Endothelial cell of umbilical vein (primary cell): Measurements from ENCODE around the gene FAM135A. TPM values are rescaled to one million over a fixed set of nuclear protein-coding genes. Genes with fewer than 3 reads are reported as not detected.

Source experiments
- BruUV-seq: library from RNA; stranded (reverse); fragments of 400-500 nt; replicated peaks from 2 replicates; lab custom pipeline; 2021; lab: Mats Ljungman, UMichigan
- CTCF ChIA-PET: fragments of 300-600, 350-600 bp; sonication (Branson Sonifier 250); formaldehyde crosslinking; loops from one replicate; lab custom pipeline; 2021; ENCODE audit warnings: antibody characterized with exemption, inconsistent platforms; lab: Charles Lee
- POLR2A ChIA-PET: fragments of 300-600, 350-600 bp; sonication (Branson Sonifier 250); formaldehyde crosslinking; loops from one replicate; lab custom pipeline; 2021; ENCODE audit warnings: antibody characterized with exemption, inconsistent platforms; lab: Charles Lee
- DNase-seq: peaks from one replicate; pipeline ENCODE4 v3.0.0-alpha.2; 2011; ENCODE audit warnings: low read depth, low spot score
- FAIRE-seq: peaks from 2 replicates; lab custom pipeline; 2011; peaks lifted over from hg19 to GRCh38; lab: Jason Lieb, UNC
- H2AFZ ChIP-seq: 2 replicates; pipeline ENCODE4 v1.6.0; 2012; ENCODE audit warnings: low read depth, low read length, control low read depth, inconsistent platforms
- H3K27ac ChIP-seq: 2 replicates; pipeline ENCODE4 v1.5.1; 2011; ENCODE audit warnings: low read depth, mild to moderate bottlenecking, control low read depth, low read length, moderate library complexity; ENCODE audit not compliant: insufficient read depth
- H3K27me3 ChIP-seq, 2 experiments: 2 replicates each; pipeline versions ENCODE4 v1.6.0 to v1.6.1; 2011; ENCODE audit warnings: low read length in 2 of 2, mixed read lengths in 1 of 2; ENCODE audit not compliant: control insufficient read depth in 2 of 2, insufficient read depth in 2 of 2
- H3K36me3 ChIP-seq, 2 experiments: 2 replicates in 1 of 2; 3 replicates in 1 of 2; pipeline ENCODE4 v1.5.1; 2011; ENCODE audit warnings: low read length in 2 of 2, mild to moderate bottlenecking in 1 of 2, moderate library complexity in 1 of 2; ENCODE audit not compliant: control insufficient read depth in 2 of 2, insufficient read depth in 2 of 2; ENCODE audit errors: extremely low read depth in 1 of 2
- H3K4me1 ChIP-seq: 3 replicates; pipeline ENCODE4 v1.5.1; 2011; ENCODE audit warnings: mild to moderate bottlenecking, low read length; ENCODE audit not compliant: control insufficient read depth, insufficient read depth; ENCODE audit errors: extremely low read depth
- H3K4me2 ChIP-seq: 2 replicates; pipeline ENCODE4 v1.6.1; 2011; ENCODE audit warnings: low read length, control low read depth, mixed read lengths; ENCODE audit not compliant: insufficient read depth
- H3K4me3 ChIP-seq, 3 experiments: fragments of 200-600 bp in 1 of 3; sonication (generic), shearing (Covaris generic) in 1 of 3; replicated peaks in 1 of 3; 2 replicates each; pipeline ENCODE4 v1.5.1; 2011 to 2016; ENCODE audit warnings: control low read depth in 3 of 3, low read length in 3 of 3, mild to moderate bottlenecking in 2 of 3, inconsistent platforms in 1 of 3, low read depth in 1 of 3, moderate library complexity in 1 of 3; ENCODE audit not compliant: insufficient read depth in 1 of 3
- H3K79me2 ChIP-seq: 2 replicates; pipeline ENCODE4 v1.6.0; 2012; ENCODE audit warnings: low read length, inconsistent platforms; ENCODE audit not compliant: control insufficient read depth, insufficient read depth
- H3K9ac ChIP-seq: replicated peaks from 2 replicates; pipeline ENCODE3; 2011; ENCODE audit warnings: low read length, control low read depth; ENCODE audit not compliant: insufficient read depth; ENCODE audit errors: extremely low read depth
- H3K9me1 ChIP-seq: replicated peaks from 3 replicates; pipeline ENCODE4 v1.6.0; 2011; ENCODE audit warnings: mild to moderate bottlenecking, low read length; ENCODE audit not compliant: control insufficient read depth, insufficient read depth; ENCODE audit errors: extremely low read depth
- H3K9me3 ChIP-seq: replicated peaks from 2 replicates; pipeline ENCODE4 v1.5.1; 2012; ENCODE audit warnings: low read length, inconsistent platforms; ENCODE audit not compliant: control insufficient read depth, insufficient read depth
- H4K20me1 ChIP-seq: replicated peaks from 2 replicates; pipeline ENCODE3; 2011; ENCODE audit warnings: mild to moderate bottlenecking, low read length; ENCODE audit not compliant: control insufficient read depth, insufficient read depth; ENCODE audit errors: extremely low read depth
- EZH2 ChIP-seq: IDR thresholded peaks from 2 replicates; pipeline ENCODE4 v1.6.1; 2012; ENCODE audit warnings: borderline replicate concordance, low read depth, mild to moderate bottlenecking, moderate library complexity, low read length, inconsistent platforms; ENCODE audit not compliant: severe bottlenecking
- FOS ChIP-seq: IDR thresholded peaks from 2 replicates; pipeline ENCODE4 v1.6.1; 2011; ENCODE audit warnings: mild to moderate bottlenecking, low read length, moderate library complexity, borderline replicate concordance; ENCODE audit not compliant: insufficient read depth
- GATA2 ChIP-seq: IDR thresholded peaks from 2 replicates; pipeline ENCODE4 v1.7.0; 2011; ENCODE audit warnings: low read depth, mild to moderate bottlenecking, moderate library complexity, mixed read lengths, low read length; ENCODE audit not compliant: insufficient read length, insufficient read depth
- JUN ChIP-seq: IDR thresholded peaks from 2 replicates; pipeline ENCODE4 v1.6.1; 2011; ENCODE audit warnings: borderline replicate concordance, low read depth; ENCODE audit not compliant: insufficient read length, insufficient read depth
- MYC ChIP-seq: IDR thresholded peaks from one replicate; pipeline ENCODE4 v1.6.1; 2011; ENCODE audit warnings: mild to moderate bottlenecking, low read depth, low read length
- POLR2A ChIP-seq: IDR thresholded peaks from 2 replicates; pipeline ENCODE4 v1.6.1; 2012; ENCODE audit warnings: low read depth, mild to moderate bottlenecking, control low read depth, low read length
- POLR2AphosphoS5 ChIP-seq: IDR thresholded peaks from 2 replicates; pipeline ENCODE4 v1.6.1; 2012; ENCODE audit warnings: low read depth, mild to moderate bottlenecking, control low read depth, low read length, moderate library complexity; ENCODE audit not compliant: insufficient read depth
- dilution Hi-C: fragments of 300-500 bp; cut with MboI; formaldehyde crosslinking; loops from one replicate; pipeline ENCODE4 v1.15.0; 2019; ENCODE audit warnings: low sequenced_read_pairs; ENCODE audit not compliant: extremely low pct_ligation_motif_present
- intact Hi-C: fragments of 100-400 bp; cut with micrococcal nuclease; formaldehyde crosslinking; loops from one replicate; pipeline ENCODE4 v1.10.0; 2022
- polyA plus RNA-seq, 4 experiments: library from polyadenylated mRNA; depleted of rRNA in 3 of 4; stranded (reverse) in 3 of 4; unstranded in 1 of 4; fragments of >200 nt; gene quantifications; 2 replicates each; pipeline versions ENCODE4 v1.2.1 to v1.2.3, GENCODE V29; 2011 to 2012; ENCODE audit warnings: missing spikeins in 1 of 4
- total RNA-seq: library from RNA; stranded (reverse); gene quantifications from 2 replicates; pipeline ENCODE4 v1.2.3, GENCODE V29; 2021
- TF ChIP-seq, protein P1 (sequence below): IDR thresholded peaks from 2 replicates; pipeline ENCODE4 v1.6.1; 2011; ENCODE audit not compliant: insufficient read depth, insufficient read length
- TF ChIP-seq, protein P2 (sequence below), 2 donors: IDR thresholded peaks; 1 replicate in 1 of 2; 2 replicates in 1 of 2; pipeline ENCODE4 v1.5.1; 2011; ENCODE audit warnings: low read length in 2 of 2, mild to moderate bottlenecking in 2 of 2, moderate library complexity in 2 of 2, control low read depth in 1 of 2, inconsistent platforms in 1 of 2, low read depth in 1 of 2; ENCODE audit not compliant: insufficient read depth in 1 of 2; ENCODE audit errors: extremely low read depth in 1 of 2

Gene FAM135A
- total and polyA plus RNA-seq, 2 donors (not counting 3 experiments of a cell fraction or from before 2014, with no cell fraction given) = 3.7 to 9.6 TPM

DNA sequence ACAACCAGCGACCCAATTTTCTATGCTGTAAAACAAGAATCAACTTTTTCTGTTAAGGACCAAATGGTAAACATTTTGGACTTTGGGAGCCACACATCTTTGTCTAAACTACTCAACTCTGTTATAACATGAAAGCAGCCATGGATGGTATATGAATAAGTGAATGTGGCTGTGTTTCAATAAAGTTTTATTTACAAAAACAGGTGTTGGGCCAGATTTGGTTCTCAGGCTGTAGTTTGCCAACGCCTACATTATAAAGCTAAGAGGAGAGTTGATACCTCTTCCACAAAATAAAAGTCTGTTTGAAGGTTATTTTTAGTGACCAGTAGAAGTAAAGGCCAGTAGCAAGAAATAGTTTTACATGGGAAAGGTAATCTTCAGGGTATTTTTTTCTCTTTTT, 93.0 kb downstream of the FAM135A start:
- Histone ChIP-seq H3K4me1 (no peaks in the 10 kb centered on the region), H3K79me2 (no peaks in the 10 kb centered on the region), H3K4me2 (no peak overlapping the region), H4K20me1 (no peaks in the 10 kb centered on the region), H2AFZ (no peak overlapping the region), H3K27ac (no peak overlapping the region), H3K9me3 (no peaks in the 10 kb centered on the region), H3K9me1 (no peaks in the 10 kb centered on the region), H3K9ac (no peak overlapping the region), H3K4me3 (no peak overlapping the region), H3K36me3 (peaks cover 0 to 2% of the 10 kb centered on the region in 2 experiments), H3K27me3 (no peaks in the 10 kb centered on the region)
- ChIA-PET POLR2A (no interaction called here), CTCF (no interaction called here)
- DNase-seq (no peak), FAIRE-seq (no peak)
- dilution Hi-C loops (no loop called here), intact Hi-C loops (no loop called here)
- no TSS peak for BruUV-seq
- no peak for TF ChIP-seq MYC
- TF ChIP-seq, protein P1, sequence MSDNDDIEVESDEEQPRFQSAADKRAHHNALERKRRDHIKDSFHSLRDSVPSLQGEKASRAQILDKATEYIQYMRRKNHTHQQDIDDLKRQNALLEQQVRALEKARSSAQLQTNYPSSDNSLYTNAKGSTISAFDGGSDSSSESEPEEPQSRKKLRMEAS = no peak
- no peak for TF ChIP-seq GATA2
- TF ChIP-seq JUN = no peak
- TF ChIP-seq, protein P2, sequence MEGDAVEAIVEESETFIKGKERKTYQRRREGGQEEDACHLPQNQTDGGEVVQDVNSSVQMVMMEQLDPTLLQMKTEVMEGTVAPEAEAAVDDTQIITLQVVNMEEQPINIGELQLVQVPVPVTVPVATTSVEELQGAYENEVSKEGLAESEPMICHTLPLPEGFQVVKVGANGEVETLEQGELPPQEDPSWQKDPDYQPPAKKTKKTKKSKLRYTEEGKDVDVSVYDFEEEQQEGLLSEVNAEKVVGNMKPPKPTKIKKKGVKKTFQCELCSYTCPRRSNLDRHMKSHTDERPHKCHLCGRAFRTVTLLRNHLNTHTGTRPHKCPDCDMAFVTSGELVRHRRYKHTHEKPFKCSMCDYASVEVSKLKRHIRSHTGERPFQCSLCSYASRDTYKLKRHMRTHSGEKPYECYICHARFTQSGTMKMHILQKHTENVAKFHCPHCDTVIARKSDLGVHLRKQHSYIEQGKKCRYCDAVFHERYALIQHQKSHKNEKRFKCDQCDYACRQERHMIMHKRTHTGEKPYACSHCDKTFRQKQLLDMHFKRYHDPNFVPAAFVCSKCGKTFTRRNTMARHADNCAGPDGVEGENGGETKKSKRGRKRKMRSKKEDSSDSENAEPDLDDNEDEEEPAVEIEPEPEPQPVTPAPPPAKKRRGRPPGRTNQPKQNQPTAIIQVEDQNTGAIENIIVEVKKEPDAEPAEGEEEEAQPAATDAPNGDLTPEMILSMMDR (IDR thresholded peaks at IDR 0.05; ENCODE audit: extremely low read depth in 1 of 2, insufficient read depth in 1 of 2, low read depth in 1 of 2, low read length in 2 of 2) = no peak
- TF ChIP-seq EZH2 = no peak
- TF ChIP-seq POLR2A = no peak
- TF ChIP-seq FOS = no peak
- TF ChIP-seq POLR2AphosphoS5 = no peak
